ENCODE results near the gene JARID2. TPM values are rescaled to one million over a fixed set of nuclear protein-coding genes. Genes with fewer than 3 reads are reported as not detected.

JARID2 gene
- total RNA-seq, 1 experiment from 2014 or later = 6.0 TPM

DNA sequence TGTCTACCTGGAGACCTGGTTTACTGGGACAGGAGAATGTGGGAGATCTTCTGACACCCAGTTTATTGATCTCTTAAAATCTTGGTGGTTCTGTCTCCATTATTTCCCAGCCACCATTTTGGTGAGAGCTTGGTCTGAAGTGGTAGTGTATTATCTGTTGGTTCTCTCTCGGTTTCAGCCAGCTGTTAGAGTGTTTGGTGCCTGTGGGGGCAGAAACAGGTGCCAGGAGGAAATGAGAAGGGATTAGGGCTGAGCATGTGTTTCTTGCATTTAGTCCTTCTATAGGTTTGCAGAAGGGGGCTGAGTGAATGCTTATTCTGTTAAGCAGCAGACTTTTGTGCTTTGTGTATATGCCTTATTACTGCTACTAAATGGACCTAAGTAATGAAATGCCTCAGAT lies 9.6 kb downstream of the JARID2 start:
- H3K27ac ChIP-seq (ENCODE audit: low read length) = no peak overlapping the region
- ChIA-PET CTCF (interaction anchor here (0.6 kb wide), 1 partner anchor 115 kb away, joined by 9 read pairs; no protein-coding TSS in a partner anchor), POLR2A (no interaction called here)
- no TSS peak for BruUV-seq (replicated peaks)
- intact Hi-C loops (cut with micrococcal nuclease; ENCODE audit: unreplicated experiment) = no loop called here
- no peaks in the 10 kb centered on the region for H3K9me3 ChIP-seq (ENCODE audit: control insufficient read depth, insufficient read depth, low read depth, low read length)
- no peaks in the 10 kb centered on the region for H3K27me3 ChIP-seq (ENCODE audit: control insufficient read depth, insufficient read depth, low read length)
- H3K4me3 ChIP-seq (ENCODE audit: low read depth in 2 of 2, low read length in 2 of 2) = no peak overlapping the region
- DNase-seq (ENCODE audit: low read depth, low spot score) = no peak
- in situ Hi-C loops (cut with HindIII; ENCODE audit: low pct_unique_long_range_greater_than_20kb, low sequenced_read_pairs) = no loop called here
- no peaks in the 10 kb centered on the region for H3K4me1 ChIP-seq (ENCODE audit: control insufficient read depth, insufficient read depth, low read length)
- H3K36me3 ChIP-seq (ENCODE audit: control insufficient read depth, insufficient read depth, low read length) = no peaks in the 10 kb centered on the region
- TF ChIP-seq SIN3A (IDR thresholded peaks at IDR 0.05; ENCODE audit: borderline replicate concordance, insufficient read depth, low read depth, low read length) (no peak), POLR2AphosphoS5 (IDR thresholded peaks at IDR 0.05; ENCODE audit: low read depth, low read length) (no peak), TCF7L2 (IDR thresholded peaks at IDR 0.05; ENCODE audit: low read depth, low read length) (no peak)
- TF ChIP-seq, protein P1, sequence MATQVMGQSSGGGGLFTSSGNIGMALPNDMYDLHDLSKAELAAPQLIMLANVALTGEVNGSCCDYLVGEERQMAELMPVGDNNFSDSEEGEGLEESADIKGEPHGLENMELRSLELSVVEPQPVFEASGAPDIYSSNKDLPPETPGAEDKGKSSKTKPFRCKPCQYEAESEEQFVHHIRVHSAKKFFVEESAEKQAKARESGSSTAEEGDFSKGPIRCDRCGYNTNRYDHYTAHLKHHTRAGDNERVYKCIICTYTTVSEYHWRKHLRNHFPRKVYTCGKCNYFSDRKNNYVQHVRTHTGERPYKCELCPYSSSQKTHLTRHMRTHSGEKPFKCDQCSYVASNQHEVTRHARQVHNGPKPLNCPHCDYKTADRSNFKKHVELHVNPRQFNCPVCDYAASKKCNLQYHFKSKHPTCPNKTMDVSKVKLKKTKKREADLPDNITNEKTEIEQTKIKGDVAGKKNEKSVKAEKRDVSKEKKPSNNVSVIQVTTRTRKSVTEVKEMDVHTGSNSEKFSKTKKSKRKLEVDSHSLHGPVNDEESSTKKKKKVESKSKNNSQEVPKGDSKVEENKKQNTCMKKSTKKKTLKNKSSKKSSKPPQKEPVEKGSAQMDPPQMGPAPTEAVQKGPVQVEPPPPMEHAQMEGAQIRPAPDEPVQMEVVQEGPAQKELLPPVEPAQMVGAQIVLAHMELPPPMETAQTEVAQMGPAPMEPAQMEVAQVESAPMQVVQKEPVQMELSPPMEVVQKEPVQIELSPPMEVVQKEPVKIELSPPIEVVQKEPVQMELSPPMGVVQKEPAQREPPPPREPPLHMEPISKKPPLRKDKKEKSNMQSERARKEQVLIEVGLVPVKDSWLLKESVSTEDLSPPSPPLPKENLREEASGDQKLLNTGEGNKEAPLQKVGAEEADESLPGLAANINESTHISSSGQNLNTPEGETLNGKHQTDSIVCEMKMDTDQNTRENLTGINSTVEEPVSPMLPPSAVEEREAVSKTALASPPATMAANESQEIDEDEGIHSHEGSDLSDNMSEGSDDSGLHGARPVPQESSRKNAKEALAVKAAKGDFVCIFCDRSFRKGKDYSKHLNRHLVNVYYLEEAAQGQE (IDR thresholded peaks at IDR 0.05; ENCODE audit: insufficient read depth in 1 of 2, low read depth in 2 of 2, low read length in 1 of 2) = no peak
- TF ChIP-seq, protein P2, sequence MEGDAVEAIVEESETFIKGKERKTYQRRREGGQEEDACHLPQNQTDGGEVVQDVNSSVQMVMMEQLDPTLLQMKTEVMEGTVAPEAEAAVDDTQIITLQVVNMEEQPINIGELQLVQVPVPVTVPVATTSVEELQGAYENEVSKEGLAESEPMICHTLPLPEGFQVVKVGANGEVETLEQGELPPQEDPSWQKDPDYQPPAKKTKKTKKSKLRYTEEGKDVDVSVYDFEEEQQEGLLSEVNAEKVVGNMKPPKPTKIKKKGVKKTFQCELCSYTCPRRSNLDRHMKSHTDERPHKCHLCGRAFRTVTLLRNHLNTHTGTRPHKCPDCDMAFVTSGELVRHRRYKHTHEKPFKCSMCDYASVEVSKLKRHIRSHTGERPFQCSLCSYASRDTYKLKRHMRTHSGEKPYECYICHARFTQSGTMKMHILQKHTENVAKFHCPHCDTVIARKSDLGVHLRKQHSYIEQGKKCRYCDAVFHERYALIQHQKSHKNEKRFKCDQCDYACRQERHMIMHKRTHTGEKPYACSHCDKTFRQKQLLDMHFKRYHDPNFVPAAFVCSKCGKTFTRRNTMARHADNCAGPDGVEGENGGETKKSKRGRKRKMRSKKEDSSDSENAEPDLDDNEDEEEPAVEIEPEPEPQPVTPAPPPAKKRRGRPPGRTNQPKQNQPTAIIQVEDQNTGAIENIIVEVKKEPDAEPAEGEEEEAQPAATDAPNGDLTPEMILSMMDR (IDR thresholded peaks at IDR 0.05) = no peak
- no peak for ATAC-seq

DNA sequence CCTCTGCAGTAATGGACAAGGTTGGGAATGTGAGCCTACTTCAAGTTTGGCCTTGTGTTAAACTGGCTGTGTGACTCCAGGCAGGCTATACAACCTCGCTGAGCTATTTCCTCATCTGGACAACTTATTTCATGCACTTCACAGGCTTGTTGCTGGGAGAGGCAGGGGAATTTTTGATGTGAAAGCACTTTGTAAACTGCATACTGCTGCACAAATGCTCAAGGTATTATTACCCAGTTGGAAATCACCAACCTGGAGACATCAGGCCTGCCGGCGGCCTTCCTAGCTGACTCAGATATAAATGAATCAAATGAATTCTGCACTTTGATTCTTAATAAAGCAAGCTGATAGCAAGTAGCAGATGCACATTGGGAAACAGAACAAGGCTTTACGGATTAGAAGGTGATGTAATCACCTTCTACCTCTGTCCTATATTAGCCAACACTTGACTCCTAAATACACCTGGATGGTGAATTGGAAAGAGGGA lies 10.1 kb downstream of the JARID2 start:
- Histone ChIP-seq H3K4me3 (ENCODE audit: low read depth in 2 of 2, low read length in 2 of 2) (no peak overlapping the region), H3K9me3 (ENCODE audit: control insufficient read depth, insufficient read depth, low read depth, low read length) (no peaks in the 10 kb centered on the region), H3K4me1 (ENCODE audit: control insufficient read depth, insufficient read depth, low read length) (no peaks in the 10 kb centered on the region), H3K36me3 (ENCODE audit: control insufficient read depth, insufficient read depth, low read length) (no peaks in the 10 kb centered on the region), H3K27ac (ENCODE audit: low read length) (no peak overlapping the region), H3K27me3 (ENCODE audit: control insufficient read depth, insufficient read depth, low read length) (no peaks in the 10 kb centered on the region)
- no TSS peak for BruUV-seq (replicated peaks)
- in situ Hi-C loops (cut with HindIII; ENCODE audit: low pct_unique_long_range_greater_than_20kb, low sequenced_read_pairs) (no loop called here), intact Hi-C loops (cut with micrococcal nuclease; ENCODE audit: unreplicated experiment) (no loop called here)
- DNase-seq (ENCODE audit: low read depth, low spot score) (no peak), ATAC-seq (no peak)
- TF ChIP-seq, protein P1 (IDR thresholded peaks at IDR 0.05; ENCODE audit: insufficient read depth in 1 of 2, low read depth in 2 of 2, low read length in 1 of 2) = no peak
- no peak for TF ChIP-seq SIN3A (IDR thresholded peaks at IDR 0.05; ENCODE audit: borderline replicate concordance, insufficient read depth, low read depth, low read length)
- no peak for TF ChIP-seq POLR2AphosphoS5 (IDR thresholded peaks at IDR 0.05; ENCODE audit: low read depth, low read length)
- TF ChIP-seq, protein P2 (IDR thresholded peaks at IDR 0.05) = no peak
- no peak for TF ChIP-seq TCF7L2 (IDR thresholded peaks at IDR 0.05; ENCODE audit: low read depth, low read length)
- ChIA-PET POLR2A (no interaction called here), CTCF (no interaction called here)
